T-helper 2 cell treated with Interferon-gamma antibody and Interleukin-4, amounts not matched to agents 5 μg/mL and 100 μg/mL, for 36 hours (primary cell): ENCODE results near the gene ANKRD61.
"Not testable (repeated sequence)": the region's sequence is repeated elsewhere in the genome, so short reads cannot be mapped to it uniquely, and the experiment has no call there.

ENCODE experiments used
- DNase-seq: peaks from one replicate; pipeline ENCODE4 v3.0.0; 2021; ENCODE audit warnings: low spot score
- H3K27ac Mint-ChIP-seq: one replicate; pipeline ENCODE4 v1.8.0; 2021; ENCODE audit warnings: mild to moderate bottlenecking, mixed read lengths
- H3K27me3 Mint-ChIP-seq: one replicate; pipeline ENCODE4 v1.8.0; 2021; ENCODE audit warnings: low read depth, mixed read lengths
- H3K36me3 Mint-ChIP-seq: one replicate; pipeline ENCODE4 v1.8.0; 2021; ENCODE audit warnings: low read depth, mixed read lengths
- H3K4me1 Mint-ChIP-seq: one replicate; pipeline ENCODE4 v1.8.0; 2021; ENCODE audit warnings: low read depth, mixed read lengths
- H3K4me3 Mint-ChIP-seq: one replicate; pipeline ENCODE4 v1.8.0; 2022; ENCODE audit warnings: mild to moderate bottlenecking, moderate library complexity, mixed read lengths
- H3K9me3 Mint-ChIP-seq: one replicate; pipeline ENCODE4 v1.8.0; 2021; ENCODE audit warnings: mixed read lengths

The ANKRD61 gene

DNA sequence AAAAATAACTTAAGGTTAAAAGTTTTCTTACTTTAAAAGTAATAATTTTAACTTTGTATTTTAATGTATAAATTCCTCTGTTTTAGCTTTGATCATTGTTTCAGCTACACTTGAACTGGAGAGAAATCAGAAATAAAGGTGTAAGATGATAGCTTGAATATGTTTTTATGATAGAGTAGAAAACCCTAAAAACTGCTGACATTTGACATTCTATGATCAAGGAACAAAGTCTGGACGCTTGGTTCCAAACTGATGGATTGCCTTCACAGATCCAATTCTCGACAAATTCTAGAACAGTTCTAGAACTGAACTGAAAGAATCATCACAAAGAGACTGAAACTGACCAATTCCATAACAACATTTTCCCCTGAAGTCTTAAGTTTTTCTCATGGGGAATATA, at the start of gene ANKRD61:
ANKRD61 (plus strand) TSS at position 389 of the 400 bp plus-strand sequence; CDS start at position 389, 0 bp downstream.
- no peaks in the 10 kb centered on the region for H3K9me3 Mint-ChIP-seq
- H3K4me3 Mint-ChIP-seq: no peak within 1 kb of the TSS
- H3K4me1 Mint-ChIP-seq: peaks cover 12% of the 10 kb centered on the region
- H3K36me3 Mint-ChIP-seq: peaks cover 54% of the 10 kb centered on the region
- H3K27ac Mint-ChIP-seq: peak within 1 kb of the TSS; percentile 13
- no peaks in the 10 kb centered on the region for H3K27me3 Mint-ChIP-seq
- no peak for DNase-seq

DNA sequence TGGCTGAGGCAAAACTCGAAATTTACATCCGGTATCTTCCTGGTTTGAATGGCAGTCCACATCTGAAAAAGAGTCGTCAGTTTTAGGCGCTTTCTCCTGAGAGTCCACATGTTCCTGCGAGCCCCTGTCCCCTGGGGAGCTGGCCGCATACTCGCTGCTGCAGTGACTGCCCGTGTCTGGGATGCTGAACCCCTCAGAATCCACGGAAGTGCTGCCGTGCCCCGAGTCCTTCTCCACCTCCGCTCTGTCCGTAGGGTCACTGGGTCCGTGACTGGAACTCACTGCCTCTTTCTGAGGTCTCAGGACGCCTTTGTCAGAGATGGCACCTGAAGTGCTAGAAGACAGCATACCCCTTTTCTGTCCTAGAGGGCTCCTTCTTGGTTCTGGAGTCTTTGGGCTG, 44.1 kb upstream of the ANKRD61 start:
- H3K4me1 Mint-ChIP-seq, H3K4me3 Mint-ChIP-seq, H3K27ac Mint-ChIP-seq, H3K9me3 Mint-ChIP-seq, DNase-seq, H3K27me3 Mint-ChIP-seq: not testable (repeated sequence)
- peaks cover 20% of the 10 kb centered on the region for H3K36me3 Mint-ChIP-seq

DNA sequence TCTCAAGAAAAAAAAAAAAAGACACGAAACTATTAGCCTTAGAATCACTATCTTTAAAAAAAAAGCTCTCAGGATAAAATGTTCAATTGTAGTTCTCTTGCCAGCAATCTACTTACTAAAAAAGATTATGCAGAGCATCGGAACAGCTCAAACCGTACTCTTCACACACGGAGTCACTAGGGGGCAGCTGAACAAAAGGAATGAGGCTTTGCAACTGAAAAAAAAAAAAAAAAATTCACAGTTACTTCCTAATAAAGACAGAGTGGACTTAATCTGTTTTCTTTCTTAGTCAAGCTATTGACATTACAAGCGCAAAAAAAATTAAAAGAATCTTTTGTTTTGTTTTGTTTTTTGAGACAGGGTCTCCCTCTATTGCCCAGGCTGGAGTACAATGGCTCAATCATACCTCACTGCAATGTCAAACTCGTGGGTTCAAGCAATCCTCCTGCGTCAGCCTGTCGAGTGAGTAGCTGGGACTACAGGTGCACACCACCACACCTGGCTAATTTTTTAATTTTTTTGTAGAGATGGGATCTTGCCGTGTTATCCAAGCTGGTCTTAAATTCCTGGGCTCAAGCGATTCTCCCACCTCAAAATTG, 33.9 kb upstream of the ANKRD61 start:
- Mint-ChIP-seq H3K27ac (no peak overlapping the region), H3K36me3 (peaks cover 31% of the 10 kb centered on the region), H3K4me3 (no peak overlapping the region), H3K4me1 (peaks cover 9% of the 10 kb centered on the region), H3K27me3 (no peaks in the 10 kb centered on the region), H3K9me3 (no peaks in the 10 kb centered on the region)
- DNase-seq: no peak

DNA sequence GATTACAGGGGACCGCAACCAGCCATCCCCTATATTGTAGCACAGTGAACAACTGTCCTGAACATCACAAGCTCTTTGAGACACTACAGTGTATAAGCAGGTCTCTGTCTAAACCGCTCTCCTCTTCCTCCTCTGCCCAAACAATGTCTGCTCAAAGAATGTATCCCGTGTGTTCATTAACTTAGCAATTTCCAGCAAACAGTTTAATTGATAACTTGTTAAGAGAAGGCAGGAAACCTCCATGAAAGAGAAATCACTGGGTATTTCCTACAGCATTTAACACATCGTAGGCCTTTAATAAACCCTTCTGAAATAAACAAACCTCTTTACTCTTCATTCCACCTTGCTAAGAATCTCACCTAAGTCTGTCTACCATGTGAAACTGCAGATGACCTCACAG, 23.8 kb upstream of the ANKRD61 start:
- Mint-ChIP-seq H3K27me3 (no peaks in the 10 kb centered on the region), H3K4me3 (peak overlapping the region; percentile 39), H3K27ac (peak overlapping the region; percentile 42), H3K4me1 (peaks cover 24% of the 10 kb centered on the region), H3K9me3 (no peaks in the 10 kb centered on the region), H3K36me3 (peaks cover 21% of the 10 kb centered on the region)
- no peak for DNase-seq

DNA sequence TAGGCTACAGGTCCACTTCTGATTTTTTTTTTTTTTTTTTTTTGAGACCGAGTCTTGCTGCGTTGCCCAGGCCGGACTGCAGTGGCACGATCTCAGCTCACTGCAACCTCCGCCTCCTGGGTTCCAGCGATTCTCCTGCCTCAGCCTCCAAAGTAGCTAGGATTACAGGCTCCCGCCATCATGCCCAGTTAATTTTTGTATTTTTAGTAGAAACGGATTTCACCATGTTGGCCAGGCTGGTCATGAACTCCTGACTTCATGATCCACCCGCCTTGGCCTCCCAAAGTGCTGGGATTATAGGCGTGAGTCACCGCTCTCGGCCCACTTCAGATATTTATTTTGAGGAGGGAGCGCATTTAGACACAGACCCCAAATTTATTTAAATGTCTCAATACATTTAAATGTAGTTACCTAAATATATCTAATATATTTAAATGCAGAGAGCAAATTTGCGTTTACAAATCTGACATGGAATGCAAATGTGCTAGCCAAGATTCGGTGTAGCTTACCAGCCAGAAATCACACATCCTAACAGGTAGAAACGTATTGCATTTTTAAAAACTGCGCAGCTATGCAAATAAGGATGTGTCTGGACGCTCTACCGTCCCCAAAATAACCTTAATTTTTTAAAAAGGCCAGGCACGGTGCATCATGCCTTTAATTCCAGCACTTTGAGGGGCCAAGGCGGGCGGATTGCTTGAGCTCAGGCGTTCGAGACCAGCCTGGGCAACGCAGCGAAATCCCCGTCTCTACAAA, 23.2 kb upstream of the ANKRD61 start:
- H3K4me3 Mint-ChIP-seq: peak overlapping the region; percentile 92
- H3K27me3 Mint-ChIP-seq, DNase-seq, H3K27ac Mint-ChIP-seq, H3K9me3 Mint-ChIP-seq: not testable (repeated sequence)
- H3K4me1 Mint-ChIP-seq: peaks cover 27% of the 10 kb centered on the region
- H3K36me3 Mint-ChIP-seq: peaks cover 23% of the 10 kb centered on the region

DNA sequence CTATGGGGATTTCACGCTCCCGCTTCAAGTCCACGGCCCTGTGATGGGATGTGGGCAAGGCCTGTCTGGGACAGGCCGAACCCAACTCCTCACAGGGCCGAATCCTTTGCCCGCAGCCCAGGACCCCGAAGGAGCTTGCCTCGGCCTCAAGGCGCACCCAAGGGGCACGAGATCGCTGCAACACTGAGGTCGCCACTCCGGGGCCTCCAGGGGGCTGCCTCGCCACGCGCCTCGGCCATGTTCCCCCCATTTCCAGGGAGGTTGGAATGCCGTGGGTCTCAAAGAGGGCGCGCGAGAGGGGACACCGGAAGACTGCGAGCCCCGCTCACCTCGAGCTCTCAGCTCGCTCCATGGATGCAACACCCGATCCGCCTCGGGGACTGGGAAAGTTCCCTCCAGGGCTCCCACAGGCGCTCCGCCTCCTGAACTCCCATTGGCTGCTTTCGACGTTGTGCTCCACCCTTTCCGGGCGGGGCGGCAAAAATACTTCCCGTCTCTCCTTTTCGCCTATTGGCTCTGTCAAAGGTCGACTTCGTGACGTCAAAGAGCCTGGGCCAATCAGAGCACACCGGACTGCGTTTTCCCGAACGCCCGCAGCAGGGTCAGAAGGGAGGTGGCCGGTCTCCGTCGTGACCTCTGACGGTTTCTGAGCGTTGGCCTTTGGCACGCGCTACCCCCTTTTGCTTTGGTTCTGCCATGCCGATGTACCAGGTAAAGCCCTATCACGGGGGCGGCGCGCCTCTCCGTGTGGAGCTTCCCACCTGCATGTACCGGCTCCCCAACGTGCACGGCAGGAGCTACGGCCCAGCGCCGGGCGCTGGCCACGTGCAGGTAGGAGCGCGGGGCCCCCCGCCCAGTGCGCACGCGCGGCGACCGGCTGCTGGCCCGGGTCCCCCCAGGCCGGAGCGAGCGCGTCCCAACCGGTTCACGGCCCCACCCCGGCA, 22.2 kb upstream of the ANKRD61 start, which contains the start of the genes AIMP2 and PMS2:
AIMP2 (plus strand) TSS at position 605 of the 944 bp plus-strand sequence; CDS start at position 697, 92 bp downstream.
PMS2 (minus strand) TSS at position 382 of the 944 bp plus-strand sequence; CDS start at position 352, 30 bp downstream.
- H3K27me3 Mint-ChIP-seq: no peaks in the 10 kb centered on the region
- no peaks in the 10 kb centered on the region for H3K9me3 Mint-ChIP-seq
- peak within 1 kb of the TSS; percentile 94 for H3K27ac Mint-ChIP-seq
- H3K4me3 Mint-ChIP-seq: peak within 1 kb of the TSS; percentile 92
- peaks cover 29% of the 10 kb centered on the region for H3K4me1 Mint-ChIP-seq
- peaks cover 20% of the 10 kb centered on the region for H3K36me3 Mint-ChIP-seq
- peak; percentile 98 for DNase-seq

DNA sequence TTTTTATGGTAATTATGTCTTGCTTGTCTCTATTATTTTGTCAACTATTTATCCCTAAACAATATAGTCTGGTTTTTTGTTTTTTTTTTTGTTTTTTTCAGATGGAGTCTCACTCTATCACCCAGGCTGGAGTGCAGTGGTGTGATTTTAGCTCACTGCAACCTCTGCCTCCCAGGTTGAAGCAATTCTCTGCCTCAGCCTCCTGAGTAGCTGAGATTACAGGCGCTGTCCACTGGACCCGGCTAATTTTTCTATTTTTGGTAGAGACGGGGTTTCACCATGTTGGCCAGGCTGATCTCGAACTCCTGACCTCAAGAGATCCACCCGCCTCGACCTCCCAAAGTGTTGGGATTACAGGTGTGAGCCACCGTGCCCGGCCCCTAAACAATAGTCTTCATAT, 20.8 kb upstream of the ANKRD61 start:
- H3K4me3 Mint-ChIP-seq: peak overlapping the region; percentile 87
- not testable (repeated sequence) for H3K9me3 Mint-ChIP-seq, H3K27me3 Mint-ChIP-seq, DNase-seq
- H3K4me1 Mint-ChIP-seq: peaks cover 30% of the 10 kb centered on the region
- peaks cover 24% of the 10 kb centered on the region for H3K36me3 Mint-ChIP-seq
- peak overlapping the region; percentile 88 for H3K27ac Mint-ChIP-seq

DNA sequence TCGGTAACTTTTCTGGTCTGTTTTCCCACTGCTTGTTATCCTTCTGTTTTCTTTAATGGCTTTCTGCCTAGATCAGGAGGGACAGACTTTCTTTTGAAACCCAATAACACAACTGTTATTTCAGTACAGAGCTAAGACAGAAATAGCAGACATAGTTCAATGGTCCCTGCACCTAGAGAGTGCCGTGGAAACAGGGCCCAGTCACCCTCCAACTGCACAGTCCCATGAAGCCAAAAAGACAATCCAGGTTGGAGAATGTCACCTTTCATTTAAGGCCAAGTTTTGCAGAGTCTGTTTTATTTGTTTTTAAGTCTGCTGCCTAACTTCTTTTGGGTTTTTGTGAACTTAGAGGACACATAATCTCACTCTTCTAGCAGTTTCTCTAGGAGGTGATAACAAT, 19.6 kb upstream of the ANKRD61 start:
- peak overlapping the region; percentile 10 for H3K4me3 Mint-ChIP-seq
- H3K27me3 Mint-ChIP-seq: no peaks in the 10 kb centered on the region
- H3K36me3 Mint-ChIP-seq: peaks cover 27% of the 10 kb centered on the region
- DNase-seq: no peak
- H3K9me3 Mint-ChIP-seq: no peaks in the 10 kb centered on the region
- H3K27ac Mint-ChIP-seq: no peak overlapping the region
- peaks cover 30% of the 10 kb centered on the region for H3K4me1 Mint-ChIP-seq

DNA sequence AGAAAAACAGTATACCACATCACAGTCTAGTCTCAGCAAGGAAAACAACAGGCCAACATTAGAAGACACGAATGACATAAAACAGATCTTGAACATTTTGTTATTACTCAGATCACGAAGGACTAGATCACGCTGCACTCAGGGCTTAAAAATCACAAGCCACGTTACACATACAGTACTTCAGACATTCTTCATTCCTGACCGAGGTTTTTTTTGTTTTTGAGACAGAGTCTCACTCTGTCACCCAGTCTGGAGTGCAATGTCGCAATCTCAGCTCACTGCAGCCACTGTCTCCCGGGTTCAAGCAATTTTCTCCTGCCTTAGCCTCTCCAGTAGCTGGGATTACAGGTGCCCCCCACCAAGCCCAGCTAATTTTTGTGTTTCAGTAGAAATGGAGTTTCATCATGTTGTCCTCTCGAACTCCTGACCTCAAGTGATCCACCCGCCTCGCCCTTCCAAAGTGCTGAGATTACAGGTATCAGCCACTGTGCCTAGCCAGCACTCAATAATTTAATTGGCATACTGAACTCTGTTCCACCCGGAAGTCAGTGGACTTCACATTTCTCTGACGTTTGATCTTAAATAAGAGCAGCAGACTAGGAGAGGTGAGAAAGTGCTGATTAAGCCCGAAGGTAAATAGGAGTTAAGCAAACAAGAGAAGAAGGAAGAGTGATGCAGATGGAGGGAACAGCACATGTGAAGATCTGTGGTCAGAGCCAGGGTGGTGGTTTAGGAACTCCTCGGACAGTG, 18.6 kb upstream of the ANKRD61 start:
- H3K27me3 Mint-ChIP-seq: no peaks in the 10 kb centered on the region
- no peaks in the 10 kb centered on the region for H3K9me3 Mint-ChIP-seq
- no peak overlapping the region for H3K4me3 Mint-ChIP-seq
- no peak for DNase-seq
- peaks cover 25% of the 10 kb centered on the region for H3K4me1 Mint-ChIP-seq
- peaks cover 32% of the 10 kb centered on the region for H3K36me3 Mint-ChIP-seq
- peak overlapping the region; percentile 12 for H3K27ac Mint-ChIP-seq

DNA sequence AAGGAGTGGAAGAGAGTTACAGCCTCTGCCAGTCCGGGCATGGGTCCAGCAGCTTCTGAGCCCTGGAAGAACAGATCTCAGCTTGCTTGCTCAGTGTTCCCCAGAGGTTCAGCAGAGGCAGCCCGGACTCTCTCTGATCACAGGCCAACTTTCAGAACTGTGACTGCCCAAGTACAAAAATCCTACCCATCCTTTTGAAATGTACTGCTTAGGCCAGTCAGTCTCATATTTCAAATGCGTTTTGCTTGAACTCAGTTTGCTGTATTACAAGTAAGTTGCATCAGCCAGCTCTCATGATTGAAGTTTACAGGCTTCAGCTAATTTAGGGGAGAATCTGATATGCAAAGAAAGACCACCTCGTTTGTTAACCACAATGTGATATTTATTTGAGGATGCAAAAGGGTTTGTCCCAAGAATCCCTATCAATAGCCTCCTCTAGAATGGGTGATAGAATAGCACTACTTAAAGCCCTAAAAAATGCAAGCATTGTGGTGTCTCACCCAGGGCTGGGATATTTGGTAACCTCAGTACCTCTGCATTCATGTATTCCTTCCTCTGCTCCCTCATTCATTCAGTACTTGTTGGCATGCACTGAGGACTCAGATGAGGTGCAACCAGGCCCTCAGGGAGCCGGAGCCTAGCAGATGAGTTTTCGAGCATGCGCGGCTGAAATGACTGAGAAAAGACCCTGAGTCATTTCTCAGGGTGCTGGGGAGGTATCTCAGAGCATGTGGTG, 15.1 kb upstream of the ANKRD61 start:
- no peak overlapping the region for H3K4me3 Mint-ChIP-seq
- no peaks in the 10 kb centered on the region for H3K9me3 Mint-ChIP-seq
- no peak for DNase-seq
- peaks cover 15% of the 10 kb centered on the region for H3K4me1 Mint-ChIP-seq
- no peaks in the 10 kb centered on the region for H3K27me3 Mint-ChIP-seq
- peaks cover 48% of the 10 kb centered on the region for H3K36me3 Mint-ChIP-seq
- peak overlapping the region; percentile 15 for H3K27ac Mint-ChIP-seq

DNA sequence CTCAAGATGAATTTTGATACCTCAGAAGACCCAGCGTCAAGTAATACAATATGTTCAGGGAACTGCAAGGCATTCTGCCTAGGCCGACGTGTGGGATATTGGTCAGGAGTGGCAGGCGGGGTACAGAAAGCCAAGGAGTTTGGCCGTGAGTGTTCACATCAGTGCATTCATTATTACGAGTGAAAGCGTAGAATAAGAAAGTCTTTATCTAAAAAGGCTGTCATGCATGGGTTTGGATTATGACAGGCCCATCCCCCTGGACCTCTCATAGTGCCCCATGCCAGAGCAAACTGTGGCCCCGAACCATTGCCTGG, 14.6 kb upstream of the ANKRD61 start:
- Mint-ChIP-seq H3K27ac (peak overlapping the region; percentile 15), H3K36me3 (peaks cover 48% of the 10 kb centered on the region), H3K4me1 (peaks cover 10% of the 10 kb centered on the region), H3K4me3 (no peak overlapping the region), H3K27me3 (no peaks in the 10 kb centered on the region), H3K9me3 (no peaks in the 10 kb centered on the region)
- no peak for DNase-seq

DNA sequence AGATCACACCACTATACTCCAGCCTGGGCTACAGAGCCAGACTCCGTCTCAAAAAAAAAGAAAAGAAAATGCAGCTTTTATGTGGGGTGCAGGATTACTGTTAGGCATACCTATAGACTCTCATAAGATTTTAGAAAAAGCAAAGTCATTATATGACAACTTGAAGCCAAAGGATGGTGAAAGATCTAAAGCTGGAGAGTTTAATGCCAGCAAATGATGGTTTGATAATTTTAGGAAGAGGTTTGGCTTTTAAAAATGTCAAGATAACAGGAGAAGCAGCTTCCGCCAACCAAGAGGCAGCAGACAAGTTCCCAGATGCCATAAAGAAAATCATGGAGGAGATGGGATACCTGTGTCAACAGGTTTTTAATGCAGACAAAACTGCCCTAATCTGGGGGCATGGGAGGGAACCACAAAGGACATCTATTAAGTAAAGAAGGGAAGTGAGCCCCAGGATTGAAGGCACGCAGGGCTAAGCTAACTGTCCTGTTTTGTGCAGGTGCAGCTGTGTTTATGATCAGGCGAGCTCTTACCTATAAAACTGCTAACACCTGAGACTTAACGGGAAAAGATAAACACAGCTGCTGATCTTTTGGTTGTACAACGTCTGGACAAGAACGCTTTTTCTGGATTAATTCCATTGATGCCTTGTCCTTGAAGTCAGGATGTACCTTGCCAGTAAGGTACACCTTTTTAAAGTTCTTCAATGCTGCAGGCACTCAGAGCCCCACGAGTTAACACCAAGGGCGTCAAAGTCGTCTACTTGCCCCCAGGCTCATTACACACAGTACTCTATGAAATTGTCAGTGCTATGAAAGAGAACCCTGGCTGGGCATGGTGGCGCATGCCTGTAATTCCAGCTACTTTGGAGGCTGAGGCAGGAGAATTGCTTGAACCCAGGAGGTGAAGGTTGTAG, 10.5 kb upstream of the ANKRD61 start:
- H3K27me3 Mint-ChIP-seq: no peaks in the 10 kb centered on the region
- no peak for DNase-seq
- H3K4me1 Mint-ChIP-seq: peaks cover 2% of the 10 kb centered on the region
- H3K4me3 Mint-ChIP-seq: no peak overlapping the region
- H3K36me3 Mint-ChIP-seq: peaks cover 60% of the 10 kb centered on the region
- no peaks in the 10 kb centered on the region for H3K9me3 Mint-ChIP-seq
- no peak overlapping the region for H3K27ac Mint-ChIP-seq
